Esophagus squamous epithelium (tissue), 5 donors: ENCODE measurements around the gene ITPK1. TPM values are rescaled to one million over a fixed set of nuclear protein-coding genes. Genes with fewer than 3 reads are reported as not detected.
"Not testable (repeated sequence)": the region's sequence is repeated elsewhere in the genome, so short reads cannot be mapped to it uniquely, and the experiment has no call there.

Experiments used
- DNase-seq: peaks from one replicate; lab custom pipeline; 2025; lab: John Stamatoyannopoulos, UW
- H3K27ac ChIP-seq, 4 donors: fragments of 200-600 bp; sonication (generic); one replicate each; pipeline ENCODE4 v1.5.1; 2016 to 2019; ENCODE audit warnings: mild to moderate bottlenecking in 1 of 4
- H3K27me3 ChIP-seq, 4 donors: fragments of 200-600 bp; sonication (generic); 1 replicate in 3 of 4; 2 replicates in 1 of 4; pipeline versions ENCODE4 v1.5.1 to v1.6.0; 2017 to 2021; ENCODE audit warnings: antibody characterized with exemption in 1 of 4
- H3K36me3 ChIP-seq, 3 donors: fragments of 200-600 bp; sonication (generic); one replicate each; pipeline ENCODE4 v1.5.1; 2016 to 2019
- H3K4me1 ChIP-seq, 3 donors: fragments of 200-600 bp; sonication (generic); one replicate each; pipeline ENCODE4 v1.5.1; 2017 to 2019
- H3K4me3 ChIP-seq, 4 donors: fragments of 200-600 bp; sonication (generic); 1 replicate in 3 of 4; 2 replicates in 1 of 4; pipeline ENCODE4 v1.5.1; 2016 to 2019; ENCODE audit warnings: mild to moderate bottlenecking in 2 of 4, moderate library complexity in 1 of 4
- H3K9me3 ChIP-seq, 3 donors: fragments of 200-600 bp; sonication (generic); one replicate each; pipeline ENCODE4 v1.5.1; 2016 to 2019
- CTCF ChIP-seq, 6 experiments: fragments of 450-650 bp in 4 of 6; fragments of 200-600 bp in 2 of 6; sonication (generic) in 2 of 6; IDR thresholded peaks; one replicate each; pipeline ENCODE4 v1.5.1; 2016 to 2019; ENCODE audit warnings: antibody characterized with exemption in 6 of 6, mild to moderate bottlenecking in 4 of 6, moderate library complexity in 4 of 6
- POLR2A ChIP-seq, 4 donors: fragments of 450-650 bp; IDR thresholded peaks; one replicate each; pipeline ENCODE4 v1.6.1; 2017; ENCODE audit warnings: antibody characterized with exemption in 4 of 4, mild to moderate bottlenecking in 4 of 4, moderate library complexity in 3 of 4
- WGBS, 2 donors: methylation state at CpG; one replicate each; pipeline ENCODE4 v1.1.5; 2018; 5-methylcytosine and 5-hydroxymethylcytosine counted together
- intact Hi-C: fragments of 100-400 bp; cut with DNase I; formaldehyde crosslinking; loops from one replicate; pipeline ENCODE4 v1.15.0; 2022
- total RNA-seq, 4 donors: library from RNA; depleted of rRNA; stranded (reverse); fragments of >200 nt; gene quantifications; one replicate each; pipeline ENCODE4 v1.1.0, GENCODE V29; 2016
- donor health status: DM: yes; HTN: yes; CAD: no.

The ITPK1 gene
- 10 to 100 TPM; 14.2 to 34.5 (median 25.8) TPM for total RNA-seq

- no peaks in the 10 kb centered on the region for H3K27me3 ChIP-seq
- intact Hi-C loops: no loop called here
- no peaks in the 10 kb centered on the region for H3K36me3 ChIP-seq
- peak within 1 kb of the TSS; percentile 57 to 92 (median 87) for H3K4me3 ChIP-seq
- DNase-seq: no peak
- WGBS, 2 donors: 0% methylated on average over 1 to 2 of the region's 77 CpGs
- peaks cover 20 to 45% (median 31%) of the 10 kb centered on the region in 3 donors for H3K4me1 ChIP-seq
- H3K27ac ChIP-seq: peak within 1 kb of the TSS; percentile 88 to 100 (median 97)
- H3K9me3 ChIP-seq: no peaks in the 10 kb centered on the region
- TF ChIP-seq CTCF (IDR thresholded peaks at IDR 0.05): peak in 5 of 6 experiments; percentile 16 to 62 (median 50)
- no peak for TF ChIP-seq POLR2A (IDR thresholded peaks at IDR 0.05)
These were observed at the start of gene ITPK1 for GRCh38 chr14:93115821-93116675. Gene ITPK1, minus strand, starts transcription at chr14:93115925. Its CDS starts 762 bp downstream, at chr14:93115163.

GRCh38 chr14:93163564-93163963, 47.8 kb upstream of the ITPK1 start:
- intact Hi-C loops: no loop called here
- Histone ChIP-seq H3K36me3 (no peaks in the 10 kb centered on the region), H3K4me3 (no peak overlapping the region), H3K9me3 (no peaks in the 10 kb centered on the region), H3K27me3 (no peaks in the 10 kb centered on the region), H3K27ac (no peak overlapping the region), H3K4me1 (no peaks in the 10 kb centered on the region)
- DNase-seq: no peak
- no peak for TF ChIP-seq POLR2A (IDR thresholded peaks at IDR 0.05)
- TF ChIP-seq CTCF (IDR thresholded peaks at IDR 0.05): no peak
- WGBS, 2 donors: 60 to 64% methylated on average over 5 of the region's 5 CpGs

GRCh38 chr14:93161411-93161940, 45.8 kb upstream of the ITPK1 start:
- intact Hi-C loops: no loop called here
- H3K27ac ChIP-seq: no peak overlapping the region
- no peak overlapping the region for H3K4me3 ChIP-seq
- H3K9me3 ChIP-seq: no peaks in the 10 kb centered on the region
- H3K36me3 ChIP-seq: no peaks in the 10 kb centered on the region
- H3K27me3 ChIP-seq: no peaks in the 10 kb centered on the region
- no peaks in the 10 kb centered on the region for H3K4me1 ChIP-seq
- WGBS, 2 donors: 65 to 66% methylated on average over 4 of the region's 4 CpGs
- TF ChIP-seq POLR2A (IDR thresholded peaks at IDR 0.05) (no peak), CTCF (IDR thresholded peaks at IDR 0.05) (no peak)
- no peak for DNase-seq

GRCh38 chr14:93160353-93160801, 44.7 kb upstream of the ITPK1 start:
- DNase-seq: no peak
- no peak overlapping the region for H3K4me3 ChIP-seq
- no peak overlapping the region for H3K27ac ChIP-seq
- no peaks in the 10 kb centered on the region for H3K27me3 ChIP-seq
- TF ChIP-seq POLR2A (IDR thresholded peaks at IDR 0.05) (no peak), CTCF (IDR thresholded peaks at IDR 0.05) (peak in 2 of 6 experiments; percentile 7 to 29)
- H3K36me3 ChIP-seq: no peaks in the 10 kb centered on the region
- H3K4me1 ChIP-seq: no peaks in the 10 kb centered on the region
- 0 to 42% methylated on average over 1 to 2 of the region's 4 CpGs for WGBS, 2 donors
- intact Hi-C loops: no loop called here
- H3K9me3 ChIP-seq: no peaks in the 10 kb centered on the region

GRCh38 chr14:93159625-93160352, 44.1 kb upstream of the ITPK1 start:
- H3K4me3 ChIP-seq, H3K4me1 ChIP-seq, H3K36me3 ChIP-seq, intact Hi-C loops, H3K9me3 ChIP-seq, H3K27ac ChIP-seq, DNase-seq, H3K27me3 ChIP-seq: not testable (repeated sequence)
- 56 to 60% methylated on average over 5 of the region's 5 CpGs for WGBS, 2 donors

- H3K27me3 ChIP-seq, H3K9me3 ChIP-seq, DNase-seq, intact Hi-C loops, H3K4me3 ChIP-seq, H3K4me1 ChIP-seq, H3K27ac ChIP-seq, H3K36me3 ChIP-seq: not testable (repeated sequence)
- WGBS, 2 donors: 86 to 90% methylated on average over 7 of the region's 7 CpGs
These were observed 42.6 kb upstream of the ITPK1 start for GRCh38 chr14:93158349-93158748.
